PC-3 (cell line): ENCODE results near the gene DENND1B. TPM values are rescaled to one million over a fixed set of nuclear protein-coding genes. Genes with fewer than 3 reads are reported as not detected.
"Not testable (repeated sequence)": the region's sequence is repeated elsewhere in the genome, so short reads cannot be mapped to it uniquely, and the experiment has no call there.

Experiments used
- ATAC-seq: fragments of 200-7000 bp; cut with Tn5 transposase; 2 replicates; pipeline ENCODE4 v1.9.1; 2020; ENCODE audit warnings: mild to moderate bottlenecking, moderate library complexity
- BruUV-seq: library from RNA; stranded (reverse); fragments of 400-500 nt; replicated peaks from 2 replicates; lab custom pipeline; 2021; lab: Mats Ljungman, UMichigan
- CTCF ChIA-PET: fragments of 300-600 bp; sonication (Branson Sonifier 250); formaldehyde crosslinking; loops from one replicate; lab custom pipeline; 2022; ENCODE audit warnings: antibody characterized with exemption; lab: Charles Lee
- POLR2A ChIA-PET: fragments of 300-600 bp; sonication (Branson Sonifier 250); formaldehyde crosslinking; loops from one replicate; lab custom pipeline; 2022; ENCODE audit warnings: antibody characterized with exemption; ENCODE audit not compliant: unreplicated experiment; lab: Charles Lee
- DNase-seq: peaks from one replicate; pipeline ENCODE4 v3.0.0-alpha.2; 2015
- H2AFZ ChIP-seq: fragments of 300-600 bp; sonication (generic); 2 replicates; pipeline ENCODE4 v1.6.0; 2016; ENCODE audit warnings: antibody characterized with exemption, low read length
- H3F3A ChIP-seq: fragments of 300-600 bp; sonication (generic); one replicate; pipeline ENCODE4 v1.6.0; 2017; ENCODE audit warnings: antibody characterized with exemption, low read length, control low read depth, mild to moderate bottlenecking; ENCODE audit not compliant: unreplicated experiment
- H3K27ac ChIP-seq: fragments of 300-600 bp; sonication (generic); 2 replicates; pipeline ENCODE4 v1.5.1; 2016; ENCODE audit warnings: mild to moderate bottlenecking, low read length
- H3K27me3 ChIP-seq: fragments of 300-600 bp; sonication (generic); 2 replicates; pipeline ENCODE4 v1.6.1; 2016; ENCODE audit warnings: low read length, mixed read lengths
- H3K36me3 ChIP-seq: fragments of 300-600 bp; sonication (generic); 2 replicates; pipeline ENCODE4 v1.6.1; 2016; ENCODE audit warnings: low read depth, mixed run types, low read length, mixed read lengths
- H3K4me1 ChIP-seq: fragments of 300-600 bp; sonication (generic); 2 replicates; pipeline ENCODE4 v1.5.1; 2016; ENCODE audit warnings: low read length; ENCODE audit not compliant: insufficient read depth
- H3K4me2 ChIP-seq: fragments of 300-600 bp; sonication (generic); 2 replicates; pipeline ENCODE4 v1.6.0; 2016; ENCODE audit warnings: low read length
- H3K4me3 ChIP-seq: fragments of 300-600 bp; sonication (generic); 2 replicates; pipeline ENCODE4 v1.5.1; 2016; ENCODE audit warnings: mild to moderate bottlenecking, low read length, mixed read lengths
- H3K79me2 ChIP-seq: fragments of 300-600 bp; sonication (generic); 2 replicates; pipeline ENCODE4 v1.6.1; 2017; ENCODE audit warnings: low read length, mixed read lengths
- H3K9ac ChIP-seq: fragments of 300-600 bp; sonication (generic); 2 replicates; pipeline ENCODE4 v1.6.0; 2016; ENCODE audit warnings: mild to moderate bottlenecking, low read length
- H3K9me2 ChIP-seq: fragments of 300-600 bp; sonication (generic); replicated peaks from 2 replicates; pipeline ENCODE4 v1.6.1; 2016; ENCODE audit warnings: mixed run types, low read length, mixed read lengths
- H3K9me3 ChIP-seq: fragments of 300-600 bp; sonication (generic); 2 replicates; pipeline ENCODE4 v1.6.1; 2016; ENCODE audit warnings: low read length, mixed read lengths
- H4K20me1 ChIP-seq: fragments of 300-600 bp; sonication (generic); 2 replicates; pipeline ENCODE4 v1.6.1; 2016; ENCODE audit warnings: low read length, mixed read lengths
- EZH2 ChIP-seq: fragments of 300-600 bp; sonication (generic); IDR thresholded peaks from one replicate; pipeline ENCODE4 v1.6.1; 2017; ENCODE audit warnings: antibody characterized with exemption, mild to moderate bottlenecking, low read length; ENCODE audit not compliant: unreplicated experiment
- EZH2phosphoT487 ChIP-seq: fragments of 300-600 bp; sonication (generic); IDR thresholded peaks from 2 replicates; pipeline ENCODE4 v1.6.1; 2018; ENCODE audit warnings: mild to moderate bottlenecking, antibody characterized with exemption, low read length, borderline replicate concordance
- intact Hi-C: fragments of 100-400 bp; cut with micrococcal nuclease; formaldehyde crosslinking; loops from 2 replicates; pipeline ENCODE4 v1.9.0; 2023
- total RNA-seq: library from RNA; depleted of rRNA; stranded (reverse); fragments of >200 nt; gene quantifications from 2 replicates; pipeline ENCODE4 v1.2.3, GENCODE V29; 2014
- TF ChIP-seq, protein P1 (sequence below): fragments of 300-600 bp; sonication (generic); conservative IDR thresholded peaks from 2 replicates; pipeline ENCODE4 v1.5.1; 2017; ENCODE audit warnings: antibody characterized with exemption, low read depth, mild to moderate bottlenecking, low read length

The DENND1B gene
- total RNA-seq, 1 experiment from 2014 or later: 7.4 TPM

- Histone ChIP-seq H3K27ac (0 out of 2 replicates have a peak overlapping the region, but pooled peaks have one; percentile 5), H3K4me3 (no peak overlapping the region), H3K36me3 (no peaks in the 10 kb centered on the region), H3K9me2 (no peaks in the 10 kb centered on the region), H3K4me1 (peaks cover 9% of the 10 kb centered on the region), H2AFZ (no peak overlapping the region), H3K4me2 (peak overlapping the region; percentile 1; the same call in 1 of the 2 replicates), H4K20me1 (peaks cover 4% of the 10 kb centered on the region; the same call in 1 of the 2 replicates), H3F3A (no peaks in the 10 kb centered on the region), H3K27me3 (no peaks in the 10 kb centered on the region), H3K79me2 (peaks cover 11% of the 10 kb centered on the region; the same call in 1 of the 2 replicates), H3K9me3 (no peaks in the 10 kb centered on the region), H3K9ac (no peak overlapping the region)
- TF ChIP-seq, protein P1, sequence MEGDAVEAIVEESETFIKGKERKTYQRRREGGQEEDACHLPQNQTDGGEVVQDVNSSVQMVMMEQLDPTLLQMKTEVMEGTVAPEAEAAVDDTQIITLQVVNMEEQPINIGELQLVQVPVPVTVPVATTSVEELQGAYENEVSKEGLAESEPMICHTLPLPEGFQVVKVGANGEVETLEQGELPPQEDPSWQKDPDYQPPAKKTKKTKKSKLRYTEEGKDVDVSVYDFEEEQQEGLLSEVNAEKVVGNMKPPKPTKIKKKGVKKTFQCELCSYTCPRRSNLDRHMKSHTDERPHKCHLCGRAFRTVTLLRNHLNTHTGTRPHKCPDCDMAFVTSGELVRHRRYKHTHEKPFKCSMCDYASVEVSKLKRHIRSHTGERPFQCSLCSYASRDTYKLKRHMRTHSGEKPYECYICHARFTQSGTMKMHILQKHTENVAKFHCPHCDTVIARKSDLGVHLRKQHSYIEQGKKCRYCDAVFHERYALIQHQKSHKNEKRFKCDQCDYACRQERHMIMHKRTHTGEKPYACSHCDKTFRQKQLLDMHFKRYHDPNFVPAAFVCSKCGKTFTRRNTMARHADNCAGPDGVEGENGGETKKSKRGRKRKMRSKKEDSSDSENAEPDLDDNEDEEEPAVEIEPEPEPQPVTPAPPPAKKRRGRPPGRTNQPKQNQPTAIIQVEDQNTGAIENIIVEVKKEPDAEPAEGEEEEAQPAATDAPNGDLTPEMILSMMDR: no peak
- TF ChIP-seq EZH2: no peak
- TF ChIP-seq EZH2phosphoT487: no peak
- ChIA-PET CTCF (no interaction called here), POLR2A (no interaction called here)
- DNase-seq (peak; percentile 28), ATAC-seq (peak; percentile 76)
- no TSS peak for BruUV-seq
- intact Hi-C loops: no loop called here
Measured at GRCh38 chr1:197763307-197763706, 12.0 kb downstream of the DENND1B start.

GRCh38 chr1:197761654-197762053 lies 13.6 kb downstream of the DENND1B start:
- ChIA-PET CTCF (no interaction called here), POLR2A (no interaction called here)
- no peaks in the 10 kb centered on the region for H3K9me3 ChIP-seq
- H4K20me1 ChIP-seq: peaks cover 4% of the 10 kb centered on the region; the same call in 1 of the 2 replicates
- H2AFZ ChIP-seq: no peak overlapping the region
- ATAC-seq: no peak
- peaks cover 9% of the 10 kb centered on the region for H3K4me1 ChIP-seq
- H3K27me3 ChIP-seq: no peaks in the 10 kb centered on the region
- H3K9ac ChIP-seq: no peak overlapping the region
- BruUV-seq: no TSS peak
- peaks cover 7% of the 10 kb centered on the region; the same call in 1 of the 2 replicates for H3K79me2 ChIP-seq
- H3F3A ChIP-seq: no peaks in the 10 kb centered on the region
- H3K9me2 ChIP-seq: no peaks in the 10 kb centered on the region
- H3K4me2 ChIP-seq: no peak overlapping the region
- DNase-seq: no peak
- H3K27ac ChIP-seq: no peak overlapping the region
- H3K36me3 ChIP-seq: no peaks in the 10 kb centered on the region
- TF ChIP-seq EZH2phosphoT487 (no peak), EZH2 (no peak)
- TF ChIP-seq, protein P1: no peak
- intact Hi-C loops: no loop called here
- no peak overlapping the region for H3K4me3 ChIP-seq

GRCh38 chr1:197755553-197755952 lies 19.7 kb downstream of the DENND1B start:
- DNase-seq, H3F3A ChIP-seq, H3K4me1 ChIP-seq, H3K36me3 ChIP-seq, H3K9me2 ChIP-seq, H4K20me1 ChIP-seq, H2AFZ ChIP-seq, H3K4me2 ChIP-seq, H3K79me2 ChIP-seq, H3K9me3 ChIP-seq, POLR2A ChIA-PET, CTCF ChIA-PET, BruUV-seq, ATAC-seq, H3K4me3 ChIP-seq, H3K9ac ChIP-seq, H3K27ac ChIP-seq, intact Hi-C loops, H3K27me3 ChIP-seq: not testable (repeated sequence)

GRCh38 chr1:197752652-197753164 lies 22.6 kb downstream of the DENND1B start:
- H3F3A ChIP-seq, BruUV-seq, H3K4me3 ChIP-seq, H3K36me3 ChIP-seq, H3K4me1 ChIP-seq, H3K4me2 ChIP-seq, H4K20me1 ChIP-seq, H3K9me3 ChIP-seq, H3K9me2 ChIP-seq, intact Hi-C loops, ATAC-seq, H3K27me3 ChIP-seq, POLR2A ChIA-PET, CTCF ChIA-PET, H3K27ac ChIP-seq, H2AFZ ChIP-seq, H3K9ac ChIP-seq, H3K79me2 ChIP-seq, DNase-seq: not testable (repeated sequence)
